ENCODE results near the gene SLC47A1. TPM values are rescaled to one million over a fixed set of nuclear protein-coding genes. Genes with fewer than 3 reads are reported as not detected.

Gene SLC47A1
- total and polyA plus RNA-seq, 9 of the 15 experiments (the other 6 are each of a cell fraction or from before 2014, with no cell fraction given): not detected

- no peak for TF ChIP-seq NR2F6 (CRISPR knock-in tag; IDR thresholded peaks at IDR 0.05)
- no peak for TF ChIP-seq FOXA1 (IDR thresholded peaks at IDR 0.05; ENCODE audit: borderline replicate concordance)
- TF ChIP-seq KAT8 (IDR thresholded peaks at IDR 0.05; ENCODE audit: low read depth): no peak
- TF ChIP-seq COPS2 (conservative IDR thresholded peaks at IDR 0.05): no peak
- no peak for TF ChIP-seq GTF2F1 (IDR thresholded peaks at IDR 0.05; ENCODE audit: low read depth, low read length)
- TF ChIP-seq ZNF217 (CRISPR knock-in tag; IDR thresholded peaks at IDR 0.05): no peak
- TF ChIP-seq, protein P1, sequence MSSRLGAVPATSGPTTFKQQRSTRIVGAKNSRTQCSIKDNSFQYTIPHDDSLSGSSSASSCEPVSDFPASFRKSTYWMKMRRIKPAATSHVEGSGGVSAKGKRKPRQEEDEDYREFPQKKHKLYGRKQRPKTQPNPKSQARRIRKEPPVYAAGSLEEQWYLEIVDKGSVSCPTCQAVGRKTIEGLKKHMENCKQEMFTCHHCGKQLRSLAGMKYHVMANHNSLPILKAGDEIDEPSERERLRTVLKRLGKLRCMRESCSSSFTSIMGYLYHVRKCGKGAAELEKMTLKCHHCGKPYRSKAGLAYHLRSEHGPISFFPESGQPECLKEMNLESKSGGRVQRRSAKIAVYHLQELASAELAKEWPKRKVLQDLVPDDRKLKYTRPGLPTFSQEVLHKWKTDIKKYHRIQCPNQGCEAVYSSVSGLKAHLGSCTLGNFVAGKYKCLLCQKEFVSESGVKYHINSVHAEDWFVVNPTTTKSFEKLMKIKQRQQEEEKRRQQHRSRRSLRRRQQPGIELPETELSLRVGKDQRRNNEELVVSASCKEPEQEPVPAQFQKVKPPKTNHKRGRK (tag; IDR thresholded peaks at IDR 0.05): no peak
- no peak for TF ChIP-seq ZNF311 (CRISPR knock-in tag; IDR thresholded peaks at IDR 0.05)
These were observed 88.0 kb downstream of the SLC47A1 start (continued) for GRCh38 chr17:19621697-19622096.

DNA sequence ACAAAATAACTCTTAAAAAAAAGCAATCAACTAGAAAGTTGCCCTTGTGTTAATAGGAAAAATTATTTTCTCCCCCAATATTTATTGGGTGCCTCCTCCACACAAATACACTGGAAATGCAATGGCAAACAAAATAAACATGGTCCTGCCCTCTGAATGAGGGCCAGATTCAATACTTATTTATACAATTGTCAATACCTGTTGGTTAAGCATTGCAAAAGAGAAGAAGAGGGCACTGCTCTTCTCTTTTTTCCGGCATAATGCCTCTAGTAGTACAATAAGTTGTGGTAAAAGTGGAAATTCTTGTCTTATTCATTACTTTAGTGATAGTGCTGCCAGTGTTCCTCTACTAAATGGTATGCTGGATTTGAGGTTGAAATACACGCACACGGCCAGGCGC, 92.4 kb downstream of the SLC47A1 start:
- H3K9me3 ChIP-seq (replicated peaks; ENCODE audit: control insufficient read depth, insufficient read depth, low read depth, low read length): no peaks in the 10 kb centered on the region
- H2AFZ ChIP-seq (ENCODE audit: low read depth, low read length): no peak overlapping the region
- no peak overlapping the region for H3K4me2 ChIP-seq (ENCODE audit: insufficient read depth, low read length)
- no peaks in the 10 kb centered on the region for H4K20me1 ChIP-seq (replicated peaks; ENCODE audit: control insufficient read depth, insufficient read depth, low read length)
- no peak overlapping the region for H3K4me3 ChIP-seq
- intact Hi-C loops (cut with micrococcal nuclease) (no loop called here), in situ Hi-C loops (cut with MboI) (no loop called here)
- H3K27me3 ChIP-seq (ENCODE audit: control insufficient read depth in 2 of 2, insufficient read depth in 2 of 2, low read length in 2 of 2): no peaks in the 10 kb centered on the region
- no peaks in the 10 kb centered on the region for H3K9me1 ChIP-seq (ENCODE audit: control insufficient read depth, insufficient read depth, low read length)
- H3K27ac ChIP-seq (ENCODE audit: extremely low read depth, low read depth, low read length): no peak overlapping the region
- ChIA-PET POLR2A (no interaction called here), CTCF (ENCODE audit: low intra/inter-chr PET ratio) (no interaction called here)
- H3K9ac ChIP-seq (ENCODE audit: insufficient read depth in 1 of 2, low read depth in 2 of 2, low read length in 2 of 2): no peak overlapping the region
- ATAC-seq: no peak
- DNase-seq (ENCODE audit: extremely low read depth in 1 of 4, low spot score in 3 of 4): no peak
- WGBS (ENCODE audit: insufficient coverage, low coverage, missing lambda C conversion rate): 13% methylated on average over 4 of the region's 4 CpGs
- no peak for FAIRE-seq
- no TSS peak for BruUV-seq (replicated peaks)
- H3K36me3 ChIP-seq (ENCODE audit: control insufficient read depth, insufficient read depth, low read length): no peaks in the 10 kb centered on the region
- H3K79me2 ChIP-seq (ENCODE audit: control insufficient read depth, insufficient read depth, low read length): no peaks in the 10 kb centered on the region
- H3K4me1 ChIP-seq (replicated peaks in 1 of 2; ENCODE audit: control insufficient read depth in 2 of 2, insufficient read depth in 2 of 2, low read length in 2 of 2): no peaks in the 10 kb centered on the region
- TF ChIP-seq MLLT1 (IDR thresholded peaks at IDR 0.05) (no peak), ZNF57 (CRISPR knock-in tag; IDR thresholded peaks at IDR 0.05) (no peak), LARP7 (IDR thresholded peaks at IDR 0.05) (no peak), ZC3H4 (CRISPR knock-in tag; IDR thresholded peaks at IDR 0.05; ENCODE audit: borderline replicate concordance) (no peak)
- TF ChIP-seq, protein P2, sequence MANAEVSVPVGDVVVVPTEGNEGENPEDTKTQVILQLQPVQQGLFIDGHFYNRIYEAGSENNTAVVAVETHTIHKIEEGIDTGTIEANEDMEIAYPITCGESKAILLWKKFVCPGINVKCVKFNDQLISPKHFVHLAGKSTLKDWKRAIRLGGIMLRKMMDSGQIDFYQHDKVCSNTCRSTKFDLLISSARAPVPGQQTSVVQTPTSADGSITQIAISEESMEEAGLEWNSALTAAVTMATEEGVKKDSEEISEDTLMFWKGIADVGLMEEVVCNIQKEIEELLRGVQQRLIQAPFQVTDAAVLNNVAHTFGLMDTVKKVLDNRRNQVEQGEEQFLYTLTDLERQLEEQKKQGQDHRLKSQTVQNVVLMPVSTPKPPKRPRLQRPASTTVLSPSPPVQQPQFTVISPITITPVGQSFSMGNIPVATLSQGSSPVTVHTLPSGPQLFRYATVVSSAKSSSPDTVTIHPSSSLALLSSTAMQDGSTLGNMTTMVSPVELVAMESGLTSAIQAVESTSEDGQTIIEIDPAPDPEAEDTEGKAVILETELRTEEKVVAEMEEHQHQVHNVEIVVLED (CRISPR knock-in tag; IDR thresholded peaks at IDR 0.05): no peak
- TF ChIP-seq, protein P3, sequence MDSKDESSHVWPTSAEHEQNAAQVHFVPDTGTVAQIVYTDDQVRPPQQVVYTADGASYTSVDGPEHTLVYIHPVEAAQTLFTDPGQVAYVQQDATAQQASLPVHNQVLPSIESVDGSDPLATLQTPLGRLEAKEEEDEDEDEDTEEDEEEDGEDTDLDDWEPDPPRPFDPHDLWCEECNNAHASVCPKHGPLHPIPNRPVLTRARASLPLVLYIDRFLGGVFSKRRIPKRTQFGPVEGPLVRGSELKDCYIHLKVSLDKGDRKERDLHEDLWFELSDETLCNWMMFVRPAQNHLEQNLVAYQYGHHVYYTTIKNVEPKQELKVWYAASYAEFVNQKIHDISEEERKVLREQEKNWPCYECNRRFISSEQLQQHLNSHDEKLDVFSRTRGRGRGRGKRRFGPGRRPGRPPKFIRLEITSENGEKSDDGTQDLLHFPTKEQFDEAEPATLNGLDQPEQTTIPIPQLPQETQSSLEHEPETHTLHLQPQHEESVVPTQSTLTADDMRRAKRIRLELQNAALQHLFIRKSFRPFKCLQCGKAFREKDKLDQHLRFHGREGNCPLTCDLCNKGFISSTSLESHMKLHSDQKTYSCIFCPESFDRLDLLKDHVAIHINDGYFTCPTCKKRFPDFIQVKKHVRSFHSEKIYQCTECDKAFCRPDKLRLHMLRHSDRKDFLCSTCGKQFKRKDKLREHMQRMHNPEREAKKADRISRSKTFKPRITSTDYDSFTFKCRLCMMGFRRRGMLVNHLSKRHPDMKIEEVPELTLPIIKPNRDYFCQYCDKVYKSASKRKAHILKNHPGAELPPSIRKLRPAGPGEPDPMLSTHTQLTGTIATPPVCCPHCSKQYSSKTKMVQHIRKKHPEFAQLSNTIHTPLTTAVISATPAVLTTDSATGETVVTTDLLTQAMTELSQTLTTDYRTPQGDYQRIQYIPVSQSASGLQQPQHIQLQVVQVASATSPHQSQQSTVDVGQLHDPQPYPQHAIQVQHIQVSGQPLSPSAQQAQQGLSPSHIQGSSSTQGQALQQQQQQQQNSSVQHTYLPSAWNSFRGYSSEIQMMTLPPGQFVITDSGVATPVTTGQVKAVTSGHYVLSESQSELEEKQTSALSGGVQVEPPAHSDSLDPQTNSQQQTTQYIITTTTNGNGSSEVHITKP (IDR thresholded peaks at IDR 0.05; ENCODE audit: partially characterized antibody): no peak

Measured in K562 (cell line).